ENCODE measurements around the gene EFCAB6. TPM values are rescaled to one million over a fixed set of nuclear protein-coding genes. Genes with fewer than 3 reads are reported as not detected.

EFCAB6 gene
- total RNA-seq, 6 donors from 2014 or later, result 2.4 to 94.3 (median 6.6) TPM

GRCh38 chr22:43512279-43512678, 299.8 kb downstream of the EFCAB6 start:
- 70 to 79% methylated on average over 2 to 8 of the region's 8 CpGs for WGBS, 2 donors
- Histone ChIP-seq H3K27me3 (no peaks in the 10 kb centered on the region), H3K36me3 (no peaks in the 10 kb centered on the region), H3K4me3 (no peak overlapping the region), H3K27ac (no peak overlapping the region), H3K9me3 (no peaks in the 10 kb centered on the region), H3K4me1 (no peaks in the 10 kb centered on the region)
- DNase-seq (no peak), ATAC-seq (ENCODE audit: low FRiP score in 2 of 2) (no peak)
- no peak for TF ChIP-seq CTCF (IDR thresholded peaks at IDR 0.05)
- TF ChIP-seq EP300 (IDR thresholded peaks at IDR 0.05), result no peak
- no peak for TF ChIP-seq POLR2A (IDR thresholded peaks at IDR 0.05)
- no peak for TF ChIP-seq POLR2AphosphoS5 (IDR thresholded peaks at IDR 0.05)

GRCh38 chr22:43511276-43511910, 300.7 kb downstream of the EFCAB6 start:
- H3K36me3 ChIP-seq, result no peaks in the 10 kb centered on the region
- no peaks in the 10 kb centered on the region for H3K9me3 ChIP-seq
- ATAC-seq (ENCODE audit: low FRiP score in 2 of 2) (no peak), DNase-seq (peak in 1 of 2 donors; percentile 63)
- WGBS, 2 donors, result 64 to 84% methylated on average over 6 to 13 of the region's 16 CpGs
- no peak overlapping the region for H3K27ac ChIP-seq
- no peak for TF ChIP-seq POLR2AphosphoS5 (IDR thresholded peaks at IDR 0.05)
- no peak for TF ChIP-seq EP300 (IDR thresholded peaks at IDR 0.05)
- TF ChIP-seq POLR2A (IDR thresholded peaks at IDR 0.05), result no peak
- no peak for TF ChIP-seq CTCF (IDR thresholded peaks at IDR 0.05)
- H3K27me3 ChIP-seq, result no peaks in the 10 kb centered on the region
- no peaks in the 10 kb centered on the region for H3K4me1 ChIP-seq
- H3K4me3 ChIP-seq, result no peak overlapping the region

- TF ChIP-seq POLR2A (IDR thresholded peaks at IDR 0.05) (no peak), POLR2AphosphoS5 (IDR thresholded peaks at IDR 0.05) (no peak), CTCF (IDR thresholded peaks at IDR 0.05) (no peak), EP300 (IDR thresholded peaks at IDR 0.05) (no peak)
- Histone ChIP-seq H3K4me3 (no peak overlapping the region), H3K36me3 (no peaks in the 10 kb centered on the region), H3K27ac (no peak overlapping the region), H3K9me3 (no peaks in the 10 kb centered on the region), H3K27me3 (no peaks in the 10 kb centered on the region), H3K4me1 (no peaks in the 10 kb centered on the region)
- no peak for DNase-seq
- 82 to 85% methylated on average over 6 to 8 of the region's 9 CpGs for WGBS, 2 donors
- ATAC-seq (ENCODE audit: low FRiP score in 2 of 2), result no peak
Observed at GRCh38 chr22:43510281-43511070, 301.6 kb downstream of the EFCAB6 start.

GRCh38 chr22:43509337-43509736, 302.8 kb downstream of the EFCAB6 start:
- H3K27ac ChIP-seq, result no peak overlapping the region
- DNase-seq (no peak), ATAC-seq (ENCODE audit: low FRiP score in 2 of 2) (no peak)
- H3K27me3 ChIP-seq, result no peaks in the 10 kb centered on the region
- WGBS, 2 donors, result 95% methylated on average over 2 of the region's 2 CpGs
- H3K36me3 ChIP-seq, result no peaks in the 10 kb centered on the region
- H3K9me3 ChIP-seq, result no peaks in the 10 kb centered on the region
- no peak overlapping the region for H3K4me3 ChIP-seq
- TF ChIP-seq POLR2AphosphoS5 (IDR thresholded peaks at IDR 0.05) (no peak), POLR2A (IDR thresholded peaks at IDR 0.05) (no peak), EP300 (IDR thresholded peaks at IDR 0.05) (no peak), CTCF (IDR thresholded peaks at IDR 0.05) (no peak)
- H3K4me1 ChIP-seq, result no peaks in the 10 kb centered on the region
